ENCODE data around the gene ARFGEF2. TPM values are rescaled to one million over a fixed set of nuclear protein-coding genes. Genes with fewer than 3 reads are reported as not detected.

Gene ARFGEF2
- 10 to 100 TPM; 27.6 to 33.5 (median 30.1) TPM for total RNA-seq

DNA sequence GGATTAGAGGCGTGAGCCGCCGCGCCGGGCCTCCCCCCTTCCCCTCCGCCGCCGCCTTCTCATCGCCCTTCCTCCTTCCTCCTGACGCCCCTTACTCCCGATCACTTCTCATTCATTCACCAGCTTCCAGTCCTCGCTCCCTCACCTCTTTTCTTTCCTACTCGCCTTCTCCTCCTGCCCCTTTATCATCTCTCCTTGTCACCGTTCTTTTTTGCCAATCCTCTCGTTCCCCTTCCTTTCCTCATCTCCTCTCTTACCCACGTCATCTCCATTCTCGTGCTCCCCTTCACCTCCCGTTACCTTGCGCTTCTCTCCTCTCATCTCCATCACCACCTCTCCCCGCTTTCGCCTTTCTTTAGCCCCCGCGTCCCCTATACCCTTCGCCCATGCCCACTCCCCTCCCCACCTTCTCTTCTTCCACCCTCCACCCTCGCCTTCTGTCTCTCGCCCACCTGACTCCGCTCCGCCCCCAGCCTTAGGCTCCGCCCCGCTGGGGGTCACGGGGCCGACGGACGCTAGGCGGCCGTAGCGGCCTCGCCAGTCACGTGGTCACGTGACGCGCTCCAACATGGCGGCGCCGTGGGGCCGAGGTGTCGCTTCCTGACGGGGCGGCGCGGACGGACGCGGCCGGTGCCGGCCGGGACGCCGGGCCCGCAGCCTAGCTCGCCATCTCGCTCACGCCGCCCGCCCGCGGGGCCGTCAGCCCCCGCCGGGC, at the start of gene ARFGEF2:
Gene ARFGEF2 (plus strand): TSS at position 544 of the 715 bp plus-strand sequence. CDS start 179 bp downstream, outside the sequence.
- peak; percentile 84 to 92 for DNase-seq (ENCODE audit: low spot score in 2 of 2)
- Histone ChIP-seq H3K4me1 (peaks cover 0 to 36% (median 31%) of the 10 kb centered on the region in 4 donors), H3K4me3 (peak within 1 kb of the TSS; percentile 67 to 94 (median 86)), H3K9me3 (no peaks in the 10 kb centered on the region), H3K27ac (peak within 1 kb of the TSS; percentile 76 to 98 (median 94)), H3K27me3 (no peaks in the 10 kb centered on the region), H3K36me3 (no peaks in the 10 kb centered on the region)
- 0 to 1% methylated on average over 41 to 49 of the region's 70 CpGs for WGBS, 2 donors
- TF ChIP-seq CTCF (IDR thresholded peaks at IDR 0.05): peak in 3 of 5 experiments; percentile 23 to 58 (median 36)
- peak; percentile 16 to 92 for TF ChIP-seq EP300 (IDR thresholded peaks at IDR 0.05)
- peak; percentile 65 to 83 for TF ChIP-seq POLR2A (IDR thresholded peaks at IDR 0.05)

- Histone ChIP-seq H3K4me1 (peaks cover 0 to 21% (median 2%) of the 10 kb centered on the region in 4 donors), H3K36me3 (no peaks in the 10 kb centered on the region), H3K27ac (no peak overlapping the region), H3K27me3 (no peaks in the 10 kb centered on the region), H3K4me3 (no peak overlapping the region), H3K9me3 (no peaks in the 10 kb centered on the region)
- 78% methylated on average over 17 of the region's 17 CpGs for WGBS, 2 donors
- TF ChIP-seq EP300 (IDR thresholded peaks at IDR 0.05): no peak
- no peak for TF ChIP-seq POLR2A (IDR thresholded peaks at IDR 0.05)
- TF ChIP-seq CTCF (IDR thresholded peaks at IDR 0.05): no peak
- DNase-seq (ENCODE audit: low spot score in 2 of 2): no peak
These were observed 46.1 kb upstream of the ARFGEF2 start for GRCh38 chr20:48875233-48875913.

- TF ChIP-seq EP300 (IDR thresholded peaks at IDR 0.05) (no peak), CTCF (IDR thresholded peaks at IDR 0.05) (no peak), POLR2A (IDR thresholded peaks at IDR 0.05) (no peak)
- Histone ChIP-seq H3K36me3 (no peaks in the 10 kb centered on the region), H3K4me3 (no peak overlapping the region), H3K9me3 (no peaks in the 10 kb centered on the region), H3K27me3 (no peaks in the 10 kb centered on the region), H3K4me1 (peaks cover 0 to 21% (median 2%) of the 10 kb centered on the region in 4 donors), H3K27ac (no peak overlapping the region)
- DNase-seq (ENCODE audit: low spot score in 2 of 2): peak in 1 of 2 donors; percentile 25
- 39 to 53% methylated on average over 5 of the region's 5 CpGs for WGBS, 2 donors
These were observed 45.6 kb upstream of the ARFGEF2 start for GRCh38 chr20:48875914-48876240.

DNA sequence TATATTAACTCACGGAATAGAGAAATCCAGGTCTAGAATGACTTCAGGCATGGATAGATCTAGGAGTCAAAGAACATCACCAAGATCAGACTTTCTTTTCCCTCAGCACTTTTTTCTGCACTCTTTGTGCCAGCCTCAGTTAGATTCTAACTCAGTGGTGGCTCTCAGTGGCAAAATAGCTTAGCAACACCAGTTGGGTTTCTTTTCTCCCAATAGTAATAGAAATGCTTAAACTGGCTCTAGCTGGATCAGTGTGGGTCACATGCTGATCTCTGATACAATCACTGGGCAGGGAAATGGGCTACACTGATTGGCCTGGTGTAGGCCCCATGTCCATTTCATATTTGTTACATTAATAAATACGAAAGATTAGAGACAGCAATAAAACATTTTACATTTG, 44.2 kb upstream of the ARFGEF2 start:
- no peak overlapping the region for H3K27ac ChIP-seq
- no peak overlapping the region for H3K4me3 ChIP-seq
- WGBS, 2 donors: 24 to 51% methylated on average over 2 of the region's 2 CpGs
- H3K36me3 ChIP-seq: no peaks in the 10 kb centered on the region
- TF ChIP-seq EP300 (IDR thresholded peaks at IDR 0.05): peak in 1 of 2 donors; percentile 46
- no peak for TF ChIP-seq POLR2A (IDR thresholded peaks at IDR 0.05)
- TF ChIP-seq CTCF (IDR thresholded peaks at IDR 0.05): peak in 1 of 5 experiments; percentile 34
- peak in 1 of 2 donors; percentile 54 for DNase-seq (ENCODE audit: low spot score in 2 of 2)
- no peaks in the 10 kb centered on the region for H3K9me3 ChIP-seq
- peaks cover 0 to 20% (median 2%) of the 10 kb centered on the region in 4 donors for H3K4me1 ChIP-seq
- no peaks in the 10 kb centered on the region for H3K27me3 ChIP-seq
